ENCODE results near the gene FAM111B.
"Not testable (repeated sequence)": the region's sequence is repeated elsewhere in the genome, so short reads cannot be mapped to it uniquely, and the experiment has no call there.

The FAM111B gene

DNA sequence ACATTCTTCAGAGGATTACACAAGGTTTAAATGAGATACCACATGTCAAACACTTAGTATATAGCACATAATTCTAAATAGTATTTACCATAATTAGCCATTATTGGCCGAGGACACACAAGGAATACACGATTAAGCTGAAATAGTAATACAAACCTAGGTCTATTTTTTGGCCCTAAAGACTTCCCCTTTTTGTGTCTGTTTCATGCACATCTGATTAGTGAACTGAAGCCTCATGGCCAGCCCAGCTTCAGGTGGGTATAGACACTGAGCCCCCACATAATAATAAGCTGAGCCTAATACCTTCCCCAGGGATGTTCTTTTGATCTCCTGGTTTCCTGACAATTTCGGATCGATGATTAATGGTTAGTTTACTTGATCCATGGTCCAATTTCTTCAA is 18.9 kb upstream of the FAM111B start:
- H3K4me3 ChIP-seq (ENCODE audit: severe bottlenecking): no peak overlapping the region
- no peak for DNase-seq (ENCODE audit: low spot score)
- no peak overlapping the region for H3K27ac ChIP-seq (ENCODE audit: poor library complexity, severe bottlenecking)
- H3K27me3 ChIP-seq (ENCODE audit: insufficient read depth, poor library complexity, severe bottlenecking): peaks cover 7% of the 10 kb centered on the region
- ATAC-seq (ENCODE audit: low read depth): no peak
- TF ChIP-seq, protein P1, sequence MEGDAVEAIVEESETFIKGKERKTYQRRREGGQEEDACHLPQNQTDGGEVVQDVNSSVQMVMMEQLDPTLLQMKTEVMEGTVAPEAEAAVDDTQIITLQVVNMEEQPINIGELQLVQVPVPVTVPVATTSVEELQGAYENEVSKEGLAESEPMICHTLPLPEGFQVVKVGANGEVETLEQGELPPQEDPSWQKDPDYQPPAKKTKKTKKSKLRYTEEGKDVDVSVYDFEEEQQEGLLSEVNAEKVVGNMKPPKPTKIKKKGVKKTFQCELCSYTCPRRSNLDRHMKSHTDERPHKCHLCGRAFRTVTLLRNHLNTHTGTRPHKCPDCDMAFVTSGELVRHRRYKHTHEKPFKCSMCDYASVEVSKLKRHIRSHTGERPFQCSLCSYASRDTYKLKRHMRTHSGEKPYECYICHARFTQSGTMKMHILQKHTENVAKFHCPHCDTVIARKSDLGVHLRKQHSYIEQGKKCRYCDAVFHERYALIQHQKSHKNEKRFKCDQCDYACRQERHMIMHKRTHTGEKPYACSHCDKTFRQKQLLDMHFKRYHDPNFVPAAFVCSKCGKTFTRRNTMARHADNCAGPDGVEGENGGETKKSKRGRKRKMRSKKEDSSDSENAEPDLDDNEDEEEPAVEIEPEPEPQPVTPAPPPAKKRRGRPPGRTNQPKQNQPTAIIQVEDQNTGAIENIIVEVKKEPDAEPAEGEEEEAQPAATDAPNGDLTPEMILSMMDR (IDR thresholded peaks at IDR 0.05; ENCODE audit: poor library complexity, severe bottlenecking): no peak
- H3K36me3 ChIP-seq (ENCODE audit: low read depth): no peaks in the 10 kb centered on the region
- H3K4me1 ChIP-seq (ENCODE audit: insufficient read depth, poor library complexity, severe bottlenecking): no peaks in the 10 kb centered on the region
- no peaks in the 10 kb centered on the region for H3K9me3 ChIP-seq (ENCODE audit: severe bottlenecking)

- not testable (repeated sequence) for ATAC-seq (ENCODE audit: low read depth); H3K4me3 ChIP-seq (ENCODE audit: severe bottlenecking)
Measured at GRCh38 chr11:59093576-59093975, 13.5 kb upstream of the FAM111B start.

DNA sequence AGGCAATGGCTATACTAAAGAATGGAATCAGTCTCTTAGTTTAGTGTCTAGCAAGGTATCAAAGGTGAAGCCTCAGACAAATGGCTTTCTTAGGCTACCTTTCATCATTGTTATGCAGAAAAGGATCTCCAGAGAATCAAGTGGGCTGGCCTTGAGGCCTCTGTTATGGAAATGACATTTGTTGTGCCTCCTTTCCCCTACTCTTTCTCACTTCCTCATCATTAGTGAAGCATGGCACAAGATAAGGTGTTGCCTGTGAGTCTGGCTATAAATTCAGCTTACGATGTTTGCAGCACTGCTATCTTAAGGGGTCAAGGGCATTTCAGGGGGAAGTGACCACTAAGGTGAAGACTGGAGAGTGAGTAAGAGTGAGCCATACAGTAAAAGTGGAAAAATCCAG is 11.8 kb upstream of the FAM111B start:
- H3K9me3 ChIP-seq (ENCODE audit: severe bottlenecking); H3K4me1 ChIP-seq (ENCODE audit: insufficient read depth, poor library complexity, severe bottlenecking); ATAC-seq (ENCODE audit: low read depth); H3K27me3 ChIP-seq (ENCODE audit: insufficient read depth, poor library complexity, severe bottlenecking); H3K27ac ChIP-seq (ENCODE audit: poor library complexity, severe bottlenecking); H3K36me3 ChIP-seq (ENCODE audit: low read depth); DNase-seq (ENCODE audit: low spot score); H3K4me3 ChIP-seq (ENCODE audit: severe bottlenecking): not testable (repeated sequence)

More at GRCh38 chr11:59093576-59093975, 13.5 kb upstream of the FAM111B start:
- H3K36me3 ChIP-seq (ENCODE audit: low read depth); H3K4me1 ChIP-seq (ENCODE audit: insufficient read depth, poor library complexity, severe bottlenecking); H3K9me3 ChIP-seq (ENCODE audit: severe bottlenecking); H3K27ac ChIP-seq (ENCODE audit: poor library complexity, severe bottlenecking); DNase-seq (ENCODE audit: low spot score); H3K27me3 ChIP-seq (ENCODE audit: insufficient read depth, poor library complexity, severe bottlenecking): not testable (repeated sequence)

DNA sequence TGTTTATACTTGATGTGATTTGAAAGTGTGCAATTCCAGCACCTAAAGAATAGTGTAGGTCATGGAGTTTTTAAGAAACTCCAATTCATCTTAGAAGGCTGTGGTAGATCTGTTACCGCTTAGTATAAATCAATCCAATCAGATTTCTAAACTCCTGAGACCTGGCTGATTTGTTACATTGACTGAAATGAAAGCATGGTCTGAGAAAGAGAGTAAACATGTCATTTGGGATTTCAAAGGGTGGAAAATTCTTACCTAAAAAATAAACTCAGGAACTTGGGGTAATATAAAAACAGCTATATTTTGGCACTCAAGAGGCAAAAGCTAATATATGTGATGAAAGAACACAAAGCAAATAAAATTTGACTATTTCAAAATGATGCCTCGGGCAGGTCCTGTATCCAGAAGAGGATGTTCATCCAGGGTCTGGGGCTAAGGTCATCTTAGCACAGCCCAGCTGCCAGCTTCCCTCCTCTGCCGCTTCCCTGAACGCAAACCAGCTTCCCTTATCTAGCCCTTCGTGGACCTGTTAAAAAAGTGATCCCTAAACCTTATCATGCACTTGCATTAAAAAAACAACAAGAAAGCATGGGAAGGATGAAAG is 11.0 kb upstream of the FAM111B start:
- not testable (repeated sequence) for ATAC-seq (ENCODE audit: low read depth); H3K27me3 ChIP-seq (ENCODE audit: insufficient read depth, poor library complexity, severe bottlenecking)

DNA sequence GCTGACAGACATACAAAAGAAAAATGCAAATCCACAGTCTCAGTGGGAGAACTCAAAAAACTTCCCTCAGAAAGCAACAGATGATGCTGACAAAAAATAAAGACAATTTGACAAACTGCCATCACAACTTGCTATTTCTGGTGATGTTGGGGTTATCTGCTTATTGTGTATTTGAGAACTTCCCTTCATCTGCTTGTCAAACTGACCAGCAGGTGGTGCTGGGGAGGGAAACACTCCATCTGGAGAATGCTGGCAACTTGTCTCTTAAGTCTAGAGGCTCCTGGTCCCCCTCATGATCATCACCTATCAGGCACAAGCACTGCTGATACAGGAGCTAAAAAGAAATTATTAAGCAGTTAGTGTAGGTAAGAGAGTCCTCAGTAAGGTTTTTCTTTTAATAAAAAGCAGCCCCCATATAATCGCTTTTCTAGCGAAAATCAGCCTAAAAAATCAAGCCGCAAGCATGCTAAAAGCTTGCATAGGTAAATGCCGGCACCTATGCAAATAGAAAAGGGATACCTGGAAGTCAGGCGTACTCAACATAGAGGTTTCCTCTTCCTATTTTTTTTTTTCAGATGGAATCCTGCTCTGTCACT is 9.8 kb upstream of the FAM111B start:
- H3K4me3 ChIP-seq (ENCODE audit: severe bottlenecking): no peak overlapping the region
- no peak for DNase-seq (ENCODE audit: low spot score)
- H3K36me3 ChIP-seq (ENCODE audit: low read depth): no peaks in the 10 kb centered on the region
- TF ChIP-seq, protein P1 (IDR thresholded peaks at IDR 0.05; ENCODE audit: poor library complexity, severe bottlenecking): peak; percentile 49
- 0 out of 3 replicates have a peak, but pooled peaks have one; percentile 46 for ATAC-seq (ENCODE audit: low read depth)
- no peak overlapping the region for H3K27ac ChIP-seq (ENCODE audit: poor library complexity, severe bottlenecking)
- H3K4me1 ChIP-seq (ENCODE audit: insufficient read depth, poor library complexity, severe bottlenecking): no peaks in the 10 kb centered on the region
- H3K27me3 ChIP-seq (ENCODE audit: insufficient read depth, poor library complexity, severe bottlenecking): no peaks in the 10 kb centered on the region
- no peaks in the 10 kb centered on the region for H3K9me3 ChIP-seq (ENCODE audit: severe bottlenecking)

More for the DNA sequence above, 11.0 kb upstream of the FAM111B start:
- H3K36me3 ChIP-seq (ENCODE audit: low read depth); H3K9me3 ChIP-seq (ENCODE audit: severe bottlenecking); DNase-seq (ENCODE audit: low spot score); H3K4me1 ChIP-seq (ENCODE audit: insufficient read depth, poor library complexity, severe bottlenecking); H3K4me3 ChIP-seq (ENCODE audit: severe bottlenecking); H3K27ac ChIP-seq (ENCODE audit: poor library complexity, severe bottlenecking): not testable (repeated sequence)

GRCh38 chr11:59097938-59098337 is 9.1 kb upstream of the FAM111B start:
- not testable (repeated sequence) for ATAC-seq (ENCODE audit: low read depth); H3K9me3 ChIP-seq (ENCODE audit: severe bottlenecking); H3K36me3 ChIP-seq (ENCODE audit: low read depth); H3K4me1 ChIP-seq (ENCODE audit: insufficient read depth, poor library complexity, severe bottlenecking); H3K27ac ChIP-seq (ENCODE audit: poor library complexity, severe bottlenecking); DNase-seq (ENCODE audit: low spot score); H3K4me3 ChIP-seq (ENCODE audit: severe bottlenecking); H3K27me3 ChIP-seq (ENCODE audit: insufficient read depth, poor library complexity, severe bottlenecking)
